RWPE1 (cell line): ENCODE measurements around the gene TMPRSS3.

Experiments used
- CTCF ChIA-PET: fragments of 350-600 bp; sonication (Branson Sonifier 250); formaldehyde crosslinking; extraction: SDS; loops from one replicate; lab custom pipeline; 2021; lab: Yijun Ruan, JAX
- POLR2A ChIA-PET: fragments of 400-600 bp; formaldehyde crosslinking; extraction: SDS; loops from one replicate; lab custom pipeline; 2020; ENCODE audit warnings: antibody characterized with exemption; ENCODE audit not compliant: low non-redundant PET; lab: Yijun Ruan, JAX
- DNase-seq: peaks from one replicate; pipeline ENCODE4 v3.0.0; 2012; ENCODE audit warnings: low spot score
- H3K27ac ChIP-seq: fragments of 450-650 bp; 2 replicates; pipeline ENCODE4 v1.5.1; 2017
- CTCF ChIP-seq: fragments of 450-650 bp; conservative IDR thresholded peaks from 2 replicates; pipeline ENCODE4 v1.5.1; 2017; ENCODE audit warnings: low read depth, mild to moderate bottlenecking

Gene TMPRSS3

GRCh38 chr21:42440187-42440792, 44.4 kb upstream of the TMPRSS3 start:
- CTCF ChIA-PET = no interaction called here

GRCh38 chr21:42439284-42440186, 43.7 kb upstream of the TMPRSS3 start:
- no peak for DNase-seq
- ChIA-PET POLR2A (no interaction called here), CTCF (interaction anchor here (0.5 kb wide), 1 partner anchor 160 kb away, joined by 3 read pairs; no protein-coding TSS in a partner anchor)
- H3K27ac ChIP-seq = no peak overlapping the region
- TF ChIP-seq CTCF = no peak

More at GRCh38 chr21:42440187-42440792, 44.4 kb upstream of the TMPRSS3 start:
- H3K27ac ChIP-seq = no peak overlapping the region
- POLR2A ChIA-PET = no interaction called here
- no peak for DNase-seq
- TF ChIP-seq CTCF = no peak

GRCh38 chr21:42438316-42439205, 42.7 kb upstream of the TMPRSS3 start:
- POLR2A ChIA-PET = no interaction called here
- H3K27ac ChIP-seq = no peak overlapping the region
- no peak for DNase-seq
- CTCF ChIA-PET = no interaction called here
- TF ChIP-seq CTCF = no peak

GRCh38 chr21:42437786-42438185, 41.9 kb upstream of the TMPRSS3 start:
- POLR2A ChIA-PET = no interaction called here
- H3K27ac ChIP-seq = no peak overlapping the region
- CTCF ChIA-PET = no interaction called here
- DNase-seq = no peak
- TF ChIP-seq CTCF = no peak

- no peak for TF ChIP-seq CTCF
- DNase-seq = no peak
- no peak overlapping the region for H3K27ac ChIP-seq
- ChIA-PET POLR2A (no interaction called here), CTCF (no interaction called here)
These were observed 41.1 kb upstream of the TMPRSS3 start for GRCh38 chr21:42436914-42437313.

GRCh38 chr21:42435833-42436232, 40.0 kb upstream of the TMPRSS3 start:
- TF ChIP-seq CTCF = no peak
- CTCF ChIA-PET = no interaction called here
- no peak overlapping the region for H3K27ac ChIP-seq
- DNase-seq = no peak
- POLR2A ChIA-PET = no interaction called here
